ENCODE data around the gene NANOS2. TPM values are rescaled to one million over a fixed set of nuclear protein-coding genes. Genes with fewer than 3 reads are reported as not detected.
"Not testable (repeated sequence)": the region's sequence is repeated elsewhere in the genome, so short reads cannot be mapped to it uniquely, and the experiment has no call there.

The NANOS2 gene
- total RNA-seq, 1 experiment from 2014 or later: not detected

- no peaks in the 10 kb centered on the region for H3K9me3 Mint-ChIP-seq (ENCODE audit: unreplicated experiment)
- POLR2A ChIA-PET: no interaction called here
- Histone ChIP-seq H3K27me3 (replicated peaks; ENCODE audit: control insufficient read depth, insufficient read depth, low read length) (no peaks in the 10 kb centered on the region), H3K36me3 (ENCODE audit: control insufficient read depth, insufficient read depth, low read length) (no peaks in the 10 kb centered on the region; the same call in 1 of the 2 replicates), H3K4me1 (peaks cover 32% of the 10 kb centered on the region), H3K9me3 (no peaks in the 10 kb centered on the region), H3K4me3 (ENCODE audit: low read depth, low read length) (no peak overlapping the region)
- BruUV-seq (replicated peaks): no TSS peak
- no peak for TF ChIP-seq CTCF (IDR thresholded peaks at IDR 0.05; ENCODE audit: insufficient read depth in 1 of 2, low read depth in 1 of 2, low read length in 1 of 2, severe bottlenecking in 1 of 2, unreplicated experiment in 1 of 2)
- H3K27me3 Mint-ChIP-seq (ENCODE audit: insufficient read depth, unreplicated experiment): no peaks in the 10 kb centered on the region
- H3K27ac Mint-ChIP-seq (ENCODE audit: unreplicated experiment): no peak overlapping the region
- peaks cover 11% of the 10 kb centered on the region for H3K36me3 Mint-ChIP-seq (ENCODE audit: insufficient read depth, unreplicated experiment)
- intact Hi-C loops (cut with micrococcal nuclease; ENCODE audit: unreplicated experiment): no loop called here
- peaks cover 20% of the 10 kb centered on the region for H3K4me1 Mint-ChIP-seq (ENCODE audit: low read depth, unreplicated experiment)
- CTCF ChIA-PET: interaction anchor here (1.3 kb wide), 1 partner anchor 8 kb away, joined by 5 read pairs; the partner anchor contains the start of gene FOXA3
- no peak for DNase-seq
- no peak overlapping the region for H3K4me3 Mint-ChIP-seq (ENCODE audit: unreplicated experiment)
These were observed 42.3 kb downstream of the NANOS2 start for GRCh38 chr19:45872095-45872919.

- no peak for TF ChIP-seq CTCF (IDR thresholded peaks at IDR 0.05; ENCODE audit: insufficient read depth in 1 of 2, low read depth in 1 of 2, low read length in 1 of 2, severe bottlenecking in 1 of 2, unreplicated experiment in 1 of 2)
- Histone ChIP-seq H3K9me3 (no peaks in the 10 kb centered on the region), H3K36me3 (ENCODE audit: control insufficient read depth, insufficient read depth, low read length) (no peaks in the 10 kb centered on the region; the same call in 1 of the 2 replicates), H3K27me3 (replicated peaks; ENCODE audit: control insufficient read depth, insufficient read depth, low read length) (no peaks in the 10 kb centered on the region), H3K4me3 (ENCODE audit: low read depth, low read length) (no peak overlapping the region), H3K4me1 (peaks cover 28% of the 10 kb centered on the region)
- BruUV-seq (replicated peaks): no TSS peak
- Mint-ChIP-seq H3K36me3 (ENCODE audit: insufficient read depth, unreplicated experiment) (peaks cover 13% of the 10 kb centered on the region), H3K9me3 (ENCODE audit: unreplicated experiment) (no peaks in the 10 kb centered on the region), H3K27me3 (ENCODE audit: insufficient read depth, unreplicated experiment) (no peaks in the 10 kb centered on the region), H3K4me1 (ENCODE audit: low read depth, unreplicated experiment) (peaks cover 18% of the 10 kb centered on the region), H3K27ac (ENCODE audit: unreplicated experiment) (no peak overlapping the region), H3K4me3 (ENCODE audit: unreplicated experiment) (no peak overlapping the region)
- no peak for DNase-seq
- intact Hi-C loops (cut with micrococcal nuclease; ENCODE audit: unreplicated experiment): no loop called here
- ChIA-PET CTCF (interaction anchor here (0.6 to 0.7 kb wide), 2 partner anchors 10 to 19 kb away, joined by 3 to 4 read pairs; no protein-coding TSS in a partner anchor), POLR2A (interaction anchor here (1.0 kb wide), 1 partner anchor 11 kb away, joined by 6 read pairs; no protein-coding TSS in a partner anchor)
These were observed 43.8 kb downstream of the NANOS2 start for GRCh38 chr19:45870798-45871197.

- H3K4me3 ChIP-seq (ENCODE audit: low read depth, low read length); H3K36me3 ChIP-seq (ENCODE audit: control insufficient read depth, insufficient read depth, low read length); H3K4me3 Mint-ChIP-seq (ENCODE audit: unreplicated experiment); H3K27me3 ChIP-seq (replicated peaks; ENCODE audit: control insufficient read depth, insufficient read depth, low read length); BruUV-seq (replicated peaks); H3K4me1 ChIP-seq; H3K9me3 Mint-ChIP-seq (ENCODE audit: unreplicated experiment); DNase-seq; H3K27me3 Mint-ChIP-seq (ENCODE audit: insufficient read depth, unreplicated experiment); POLR2A ChIA-PET; H3K9me3 ChIP-seq; intact Hi-C loops (cut with micrococcal nuclease; ENCODE audit: unreplicated experiment): not testable (repeated sequence)
- Mint-ChIP-seq H3K27ac (ENCODE audit: unreplicated experiment) (peak overlapping the region; percentile 15), H3K36me3 (ENCODE audit: insufficient read depth, unreplicated experiment) (peaks cover 38% of the 10 kb centered on the region), H3K4me1 (ENCODE audit: low read depth, unreplicated experiment) (peaks cover 11% of the 10 kb centered on the region)
- CTCF ChIA-PET: interaction anchor here (0.6 kb wide), 1 partner anchor 161 kb away, joined by 4 read pairs; no protein-coding TSS in a partner anchor
These were observed 47.3 kb downstream of the NANOS2 start for GRCh38 chr19:45867241-45867640.
